Measurements from ENCODE around the gene OBSCN. TPM values are rescaled to one million over a fixed set of nuclear protein-coding genes. Genes with fewer than 3 reads are reported as not detected.

OBSCN gene
- 3.4 and 15.0 TPM in 2 replicates for total RNA-seq

GRCh38 chr1:228207851-228208821 is at the start of gene OBSCN:
Gene OBSCN (plus strand): TSS chr1:228208044. CDS start chr1:228211784, 3,740 bp downstream.

DNA sequence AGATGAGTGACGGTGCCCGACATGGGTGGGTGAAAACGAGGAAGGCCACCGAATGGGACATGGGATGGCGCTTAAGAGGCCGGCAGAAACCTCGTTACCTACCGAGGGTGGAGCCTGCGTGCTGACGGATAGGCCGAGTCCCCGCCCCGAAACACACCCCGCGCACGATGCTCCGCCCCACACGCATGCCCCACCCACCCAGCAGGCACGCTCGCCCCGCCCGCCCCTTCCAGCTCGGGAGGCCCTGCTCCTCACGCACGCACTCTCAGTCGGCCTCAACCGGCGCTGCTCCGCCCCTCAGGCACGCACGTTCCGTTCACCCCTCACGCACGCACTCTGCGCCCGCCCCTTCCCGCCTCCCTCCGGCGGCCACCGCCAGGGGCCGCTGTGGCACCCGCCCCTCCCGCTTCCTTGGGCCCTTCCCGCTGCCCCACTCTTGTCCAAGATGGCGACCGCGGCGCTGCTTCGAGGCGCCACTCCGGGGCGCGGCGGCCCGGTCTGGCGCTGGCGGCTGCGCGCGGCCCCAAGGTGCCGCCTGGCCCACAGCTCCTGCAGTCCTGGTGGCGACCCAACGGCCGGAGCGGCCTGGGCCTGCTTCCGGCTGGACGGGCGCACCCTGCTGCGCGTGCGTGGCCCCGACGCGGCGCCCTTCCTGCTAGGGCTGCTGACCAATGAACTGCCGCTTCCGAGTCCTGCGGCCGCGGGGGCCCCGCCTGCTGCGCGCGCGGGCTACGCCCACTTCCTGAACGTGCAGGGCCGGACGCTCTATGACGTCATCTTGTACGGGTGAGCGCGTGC is 42.3 kb upstream of the OBSCN start, which contains the start of gene IBA57:
Gene IBA57 (plus strand): TSS at position 433 of the 798 bp plus-strand sequence. CDS start 13 bp downstream, at position 446.

DNA sequence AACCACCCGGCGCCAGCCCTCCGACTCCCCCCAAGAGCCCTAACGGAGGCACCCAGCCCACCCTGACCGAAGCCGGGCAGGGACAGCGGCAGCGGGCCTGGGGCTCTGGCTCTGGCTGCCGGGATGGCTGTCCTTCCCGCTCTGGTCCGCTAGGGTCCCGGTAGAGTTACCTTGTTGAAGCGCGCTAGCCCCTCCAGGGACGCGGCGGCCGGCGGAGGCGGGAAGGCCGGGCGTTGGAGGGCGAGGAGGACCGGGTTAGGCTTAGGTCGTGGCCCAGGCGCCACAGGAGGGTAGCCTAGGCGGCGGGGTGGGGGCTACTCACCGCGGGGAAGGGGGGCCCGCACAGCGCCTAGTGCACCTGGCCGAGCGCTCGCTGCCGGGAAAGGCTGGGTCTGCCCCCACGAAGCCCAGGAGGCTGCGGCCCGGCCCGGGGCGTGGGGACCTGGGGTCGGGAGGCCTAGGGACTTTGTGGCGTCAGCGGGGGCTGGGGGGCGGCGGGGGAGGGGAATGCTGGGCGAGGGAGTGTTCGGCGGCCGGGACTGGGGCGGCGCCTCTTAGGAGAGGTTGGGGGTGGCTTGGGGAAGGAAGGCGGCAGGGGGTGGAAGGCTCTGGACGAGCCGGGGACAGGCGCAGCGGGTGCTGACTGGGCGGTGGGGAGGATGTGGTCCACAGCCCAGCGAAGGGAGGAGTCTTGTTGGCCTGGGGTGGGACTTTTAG is 208.5 kb downstream of the OBSCN start, which contains the start of gene TRIM17:
Gene TRIM17 (minus strand): TSS at position 645 of the 717 bp plus-strand sequence. CDS start 1,789 bp downstream, outside the sequence.

Other genes with a start within 250 kb of the OBSCN start
- gene WNT3A, start 201.0 kb upstream of the OBSCN start, total RNA-seq = not detected in 2 replicates
- 604 and 664 TPM in 2 replicates for gene ARF1, start 125.3 kb upstream of the OBSCN start, total RNA-seq
- gene C1orf35, start 104.7 kb upstream of the OBSCN start, total RNA-seq = 21.1 and 24.5 TPM in 2 replicates
- gene MRPL55, start 98.7 kb upstream of the OBSCN start, total RNA-seq = 102 and 117 TPM in 2 replicates
- 404 and 525 TPM in 2 replicates for gene GUK1, start 67.8 kb upstream of the OBSCN start, total RNA-seq
- gene GJC2, start 58.1 kb upstream of the OBSCN start, total RNA-seq = 3.9 and 4.0 TPM in 2 replicates
- gene IBA57, start 42.2 kb upstream of the OBSCN start, total RNA-seq = 2.3 and 7.4 TPM in 2 replicates
- 29.4 and 38.9 TPM in 2 replicates for gene TRIM11, start 198.8 kb downstream of the OBSCN start, total RNA-seq
- gene TRIM17, start 208.8 kb downstream of the OBSCN start, total RNA-seq = 0.53 TPM in 1 of 2 replicates, not detected in the other